Neural progenitor cell (in vitro differentiated cells): ENCODE data around the gene LRPAP1. TPM values are rescaled to one million over a fixed set of nuclear protein-coding genes. Genes with fewer than 3 reads are reported as not detected.

Experiments
- DNase-seq: peaks from one replicate; pipeline ENCODE4 v3.0.0-alpha.2; 2016; ENCODE audit warnings: low spot score
- H2AFZ ChIP-seq: fragments of 200-600 bp; sonication (generic); replicated peaks from 2 replicates; pipeline ENCODE4 v1.6.1; 2016; ENCODE audit warnings: antibody characterized with exemption
- H3F3A ChIP-seq: fragments of 200-600 bp; sonication (generic); 2 replicates; pipeline ENCODE4 v1.6.1; 2016; ENCODE audit warnings: antibody characterized with exemption, low read depth
- H3K27ac ChIP-seq: fragments of 200-600 bp; sonication (generic); 2 replicates; pipeline ENCODE4 v1.5.1; 2016; ENCODE audit warnings: mild to moderate bottlenecking
- H3K27me3 ChIP-seq: fragments of 200-600 bp; sonication (generic); 2 replicates; pipeline ENCODE4 v1.6.1; 2016; ENCODE audit warnings: mild to moderate bottlenecking, moderate library complexity
- H3K36me3 ChIP-seq: fragments of 200-600 bp; sonication (generic); 2 replicates; pipeline ENCODE4 v1.5.1; 2016
- H3K4me1 ChIP-seq: fragments of 200-600 bp; sonication (generic); 2 replicates; pipeline ENCODE4 v1.6.1; 2016; ENCODE audit warnings: mixed run types
- H3K4me2 ChIP-seq: fragments of 200-600 bp; sonication (generic); 2 replicates; pipeline ENCODE4 v1.6.1; 2016
- H3K4me3 ChIP-seq: fragments of 200-600 bp; sonication (generic); 2 replicates; pipeline ENCODE4 v1.5.1; 2016
- H3K79me2 ChIP-seq: fragments of 200-600 bp; sonication (generic); 2 replicates; pipeline ENCODE4 v1.6.1; 2016; ENCODE audit warnings: low read depth
- H3K9ac ChIP-seq: fragments of 200-600 bp; sonication (generic); 2 replicates; pipeline ENCODE4 v1.6.1; 2016
- H3K9me3 ChIP-seq: fragments of 200-600 bp; sonication (generic); 2 replicates; pipeline ENCODE4 v1.5.1; 2016; ENCODE audit warnings: low read depth
- H4K20me1 ChIP-seq: fragments of 200-600 bp; sonication (generic); 2 replicates; pipeline ENCODE4 v1.6.1; 2016; ENCODE audit warnings: low read depth
- H3K27ac Mint-ChIP-seq: 3 replicates; pipeline ENCODE4 v1.8.0; 2021; ENCODE audit warnings: mixed read lengths
- H3K27me3 Mint-ChIP-seq: 2 replicates; pipeline ENCODE4 v1.8.0; 2022; ENCODE audit warnings: low read depth, mild to moderate bottlenecking, inconsistent platforms, moderate library complexity, mixed read lengths; ENCODE audit not compliant: insufficient read depth
- H3K36me3 Mint-ChIP-seq: 3 replicates; pipeline ENCODE4 v1.8.0; 2021; ENCODE audit warnings: mixed read lengths
- H3K4me1 Mint-ChIP-seq: 3 replicates; pipeline ENCODE4 v1.8.0; 2021; ENCODE audit warnings: mixed read lengths
- H3K4me3 Mint-ChIP-seq: 3 replicates; pipeline ENCODE4 v1.8.0; 2021; ENCODE audit warnings: mild to moderate bottlenecking, moderate library complexity, mixed read lengths
- H3K9me3 Mint-ChIP-seq: 3 replicates; pipeline ENCODE4 v1.8.0; 2020; ENCODE audit warnings: mixed read lengths
- CTCF ChIP-seq: fragments of 200-600 bp; sonication (generic); IDR thresholded peaks from 2 replicates; pipeline ENCODE4 v1.5.1; 2017; ENCODE audit warnings: antibody characterized with exemption, mild to moderate bottlenecking
- EZH2 ChIP-seq: fragments of 200-600 bp; sonication (generic); IDR thresholded peaks from 2 replicates; pipeline ENCODE4 v1.6.1; 2017; ENCODE audit warnings: antibody characterized with exemption, mild to moderate bottlenecking, moderate library complexity
- EZH2phosphoT487 ChIP-seq: fragments of 200-600 bp; sonication (generic); IDR thresholded peaks from 2 replicates; pipeline ENCODE4 v1.6.1; 2017; ENCODE audit warnings: antibody characterized with exemption
- total RNA-seq: library from RNA; depleted of rRNA; stranded (reverse); fragments of >200 nt; gene quantifications from 2 replicates; pipeline ENCODE4 v1.2.3, GENCODE V29; 2015; ENCODE audit warnings: low replicate concordance

LRPAP1 gene
- total RNA-seq, 1 donor from 2014 or later: 48.3 TPM

- Histone ChIP-seq H3K27me3 (peaks cover 97% of the 10 kb centered on the region), H3K27ac (no peak overlapping the region), H3K79me2 (no peaks in the 10 kb centered on the region)
Measured at GRCh38 chr4:3487861-3488260, 44.4 kb downstream of the LRPAP1 start.

GRCh38 chr4:3486541-3487540 lies 45.4 kb downstream of the LRPAP1 start:
- Histone ChIP-seq H3K4me2 (peak overlapping the region; percentile 27), H3K4me1 (peaks cover 31% of the 10 kb centered on the region), H3K27ac (no peak overlapping the region), H3K9ac (no peak overlapping the region), H3F3A (peaks cover 18% of the 10 kb centered on the region), H2AFZ (no peak overlapping the region), H3K4me3 (no peak overlapping the region), H3K36me3 (no peaks in the 10 kb centered on the region), H3K27me3 (peaks cover 90% of the 10 kb centered on the region), H3K9me3 (no peaks in the 10 kb centered on the region), H4K20me1 (peaks cover 6% of the 10 kb centered on the region), H3K79me2 (no peaks in the 10 kb centered on the region)
- no peaks in the 10 kb centered on the region for H3K9me3 Mint-ChIP-seq
- peak; percentile 69 for DNase-seq
- TF ChIP-seq CTCF: no peak
- TF ChIP-seq EZH2: no peak
- TF ChIP-seq EZH2phosphoT487: no peak
- peaks cover 19% of the 10 kb centered on the region for H3K27me3 Mint-ChIP-seq
- H3K4me3 Mint-ChIP-seq: peak overlapping the region; percentile 63
- no peaks in the 10 kb centered on the region for H3K36me3 Mint-ChIP-seq
- no peak overlapping the region for H3K27ac Mint-ChIP-seq
- peaks cover 4% of the 10 kb centered on the region for H3K4me1 Mint-ChIP-seq

More at GRCh38 chr4:3487861-3488260, 44.4 kb downstream of the LRPAP1 start:
- Mint-ChIP-seq H3K9me3 (no peaks in the 10 kb centered on the region), H3K27ac (no peak overlapping the region), H3K4me1 (peaks cover 8% of the 10 kb centered on the region), H3K36me3 (no peaks in the 10 kb centered on the region), H3K27me3 (peaks cover 22% of the 10 kb centered on the region), H3K4me3 (no peak overlapping the region)
- TF ChIP-seq CTCF: no peak
- no peak for TF ChIP-seq EZH2phosphoT487
- no peak for TF ChIP-seq EZH2
- Histone ChIP-seq H2AFZ (no peak overlapping the region), H3K4me3 (no peak overlapping the region), H3K9ac (no peak overlapping the region), H3K4me1 (peaks cover 36% of the 10 kb centered on the region), H4K20me1 (peaks cover 8% of the 10 kb centered on the region), H3K9me3 (no peaks in the 10 kb centered on the region), H3F3A (peaks cover 18% of the 10 kb centered on the region), H3K4me2 (no peak overlapping the region), H3K36me3 (no peaks in the 10 kb centered on the region)
- DNase-seq: no peak

- Histone ChIP-seq H4K20me1 (no peaks in the 10 kb centered on the region), H3K4me1 (peaks cover 39% of the 10 kb centered on the region), H3K27ac (no peak overlapping the region), H3K27me3 (peaks cover 85% of the 10 kb centered on the region), H3K4me3 (no peak overlapping the region), H3K79me2 (no peaks in the 10 kb centered on the region), H3K9me3 (no peaks in the 10 kb centered on the region), H3K36me3 (no peaks in the 10 kb centered on the region), H3K4me2 (no peak overlapping the region), H3K9ac (no peak overlapping the region), H3F3A (peaks cover 19% of the 10 kb centered on the region), H2AFZ (no peak overlapping the region)
- no peak overlapping the region for H3K4me3 Mint-ChIP-seq
- no peak for TF ChIP-seq CTCF
- TF ChIP-seq EZH2: no peak
- no peak for TF ChIP-seq EZH2phosphoT487
- no peak for DNase-seq
- no peaks in the 10 kb centered on the region for H3K9me3 Mint-ChIP-seq
- H3K27me3 Mint-ChIP-seq: peaks cover 21% of the 10 kb centered on the region
- no peak overlapping the region for H3K27ac Mint-ChIP-seq
- H3K4me1 Mint-ChIP-seq: peaks cover 9% of the 10 kb centered on the region
- H3K36me3 Mint-ChIP-seq: no peaks in the 10 kb centered on the region
Measured at GRCh38 chr4:3485886-3486540, 46.2 kb downstream of the LRPAP1 start.
